WI38 (cell line): ENCODE results near the gene ADGRG6.

Experiments used
- H3K4me3 ChIP-seq: 2 replicates; pipeline ENCODE4 v1.5.1; 2011; ENCODE audit warnings: low read depth, mild to moderate bottlenecking, control low read depth, low read length
- TF ChIP-seq, protein P1 (sequence below): IDR thresholded peaks from 2 replicates; pipeline ENCODE4 v1.5.1; 2012; ENCODE audit warnings: low read depth, mild to moderate bottlenecking, control low read depth, low read length

ADGRG6 gene

DNA sequence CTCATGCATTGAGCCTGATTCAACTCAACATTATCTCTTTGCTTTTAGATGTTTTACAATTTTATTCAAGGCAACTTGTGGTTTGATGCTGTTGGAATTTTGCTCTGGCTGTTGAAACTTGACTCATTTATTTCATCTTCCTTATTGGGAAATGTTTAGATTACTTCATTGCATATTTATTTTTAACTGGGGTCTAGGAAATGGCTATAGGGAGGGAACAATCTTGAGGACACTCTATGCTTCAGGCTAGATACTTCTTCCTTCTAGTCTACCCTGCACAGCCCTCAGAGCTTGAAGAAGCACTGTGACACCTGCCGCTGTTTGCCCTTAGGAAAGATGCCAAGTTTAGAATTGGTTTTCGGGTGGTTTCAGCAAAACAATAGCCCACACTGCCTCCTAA is 183.4 kb downstream of the ADGRG6 start:
- H3K4me3 ChIP-seq: no peak overlapping the region
- TF ChIP-seq, protein P1, sequence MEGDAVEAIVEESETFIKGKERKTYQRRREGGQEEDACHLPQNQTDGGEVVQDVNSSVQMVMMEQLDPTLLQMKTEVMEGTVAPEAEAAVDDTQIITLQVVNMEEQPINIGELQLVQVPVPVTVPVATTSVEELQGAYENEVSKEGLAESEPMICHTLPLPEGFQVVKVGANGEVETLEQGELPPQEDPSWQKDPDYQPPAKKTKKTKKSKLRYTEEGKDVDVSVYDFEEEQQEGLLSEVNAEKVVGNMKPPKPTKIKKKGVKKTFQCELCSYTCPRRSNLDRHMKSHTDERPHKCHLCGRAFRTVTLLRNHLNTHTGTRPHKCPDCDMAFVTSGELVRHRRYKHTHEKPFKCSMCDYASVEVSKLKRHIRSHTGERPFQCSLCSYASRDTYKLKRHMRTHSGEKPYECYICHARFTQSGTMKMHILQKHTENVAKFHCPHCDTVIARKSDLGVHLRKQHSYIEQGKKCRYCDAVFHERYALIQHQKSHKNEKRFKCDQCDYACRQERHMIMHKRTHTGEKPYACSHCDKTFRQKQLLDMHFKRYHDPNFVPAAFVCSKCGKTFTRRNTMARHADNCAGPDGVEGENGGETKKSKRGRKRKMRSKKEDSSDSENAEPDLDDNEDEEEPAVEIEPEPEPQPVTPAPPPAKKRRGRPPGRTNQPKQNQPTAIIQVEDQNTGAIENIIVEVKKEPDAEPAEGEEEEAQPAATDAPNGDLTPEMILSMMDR: no peak

- H3K4me3 ChIP-seq: no peak overlapping the region
- TF ChIP-seq, protein P1: no peak
Observed at GRCh38 chr6:142489722-142490610, 188.2 kb downstream of the ADGRG6 start.
